ENCODE measurements around the gene FLOT1.
"Not testable (repeated sequence)": the region's sequence is repeated elsewhere in the genome, so short reads cannot be mapped to it uniquely, and the experiment has no call there.

Gene FLOT1

GRCh38 chr6:30767158-30767943, 24.9 kb upstream of the FLOT1 start:
- DNase-seq (ENCODE audit: low read depth): no peak

GRCh38 chr6:30766461-30767157, 24.1 kb upstream of the FLOT1 start:
- no peak for DNase-seq (ENCODE audit: low read depth)

GRCh38 chr6:30765495-30765894, 23.0 kb upstream of the FLOT1 start:
- not testable (repeated sequence) for DNase-seq (ENCODE audit: low read depth)

GRCh38 chr6:30764490-30765043, 22.1 kb upstream of the FLOT1 start:
- not testable (repeated sequence) for DNase-seq (ENCODE audit: low read depth)

GRCh38 chr6:30763618-30764489, 21.4 kb upstream of the FLOT1 start:
- no peak for DNase-seq (ENCODE audit: low read depth)

- DNase-seq (ENCODE audit: low read depth): no peak
Observed at GRCh38 chr6:30763155-30763617, 20.7 kb upstream of the FLOT1 start.

- no peak for DNase-seq (ENCODE audit: low read depth)
Observed at GRCh38 chr6:30761791-30762429, 19.4 kb upstream of the FLOT1 start.

GRCh38 chr6:30760549-30760948, 18.1 kb upstream of the FLOT1 start:
- no peak for DNase-seq (ENCODE audit: low read depth)

- peak; percentile 98 for DNase-seq (ENCODE audit: low read depth)
Observed at GRCh38 chr6:30759575-30760239, 17.2 kb upstream of the FLOT1 start.

- no peak for DNase-seq (ENCODE audit: low read depth)
Observed at GRCh38 chr6:30757261-30757904, 14.9 kb upstream of the FLOT1 start.

- not testable (repeated sequence) for DNase-seq (ENCODE audit: low read depth)
Observed at GRCh38 chr6:30756405-30757003, 14.0 kb upstream of the FLOT1 start.

GRCh38 chr6:30754631-30755030, 12.1 kb upstream of the FLOT1 start:
- no peak for DNase-seq (ENCODE audit: low read depth)

GRCh38 chr6:30752157-30752927, 9.9 kb upstream of the FLOT1 start:
- peak; percentile 99 for DNase-seq (ENCODE audit: low read depth)

GRCh38 chr6:30750379-30750668, 7.8 kb upstream of the FLOT1 start:
- no peak for DNase-seq (ENCODE audit: low read depth)

GRCh38 chr6:30749554-30750378, 7.3 kb upstream of the FLOT1 start:
- DNase-seq (ENCODE audit: low read depth): no peak

- no peak for DNase-seq (ENCODE audit: low read depth)
Observed at GRCh38 chr6:30748851-30749540, 6.5 kb upstream of the FLOT1 start.

- DNase-seq (ENCODE audit: low read depth): no peak
Observed at GRCh38 chr6:30747902-30748769, 5.6 kb upstream of the FLOT1 start.

Measured in HS-27A (cell line).